ENCODE results near the gene BMPR1A.

The BMPR1A gene

DNA sequence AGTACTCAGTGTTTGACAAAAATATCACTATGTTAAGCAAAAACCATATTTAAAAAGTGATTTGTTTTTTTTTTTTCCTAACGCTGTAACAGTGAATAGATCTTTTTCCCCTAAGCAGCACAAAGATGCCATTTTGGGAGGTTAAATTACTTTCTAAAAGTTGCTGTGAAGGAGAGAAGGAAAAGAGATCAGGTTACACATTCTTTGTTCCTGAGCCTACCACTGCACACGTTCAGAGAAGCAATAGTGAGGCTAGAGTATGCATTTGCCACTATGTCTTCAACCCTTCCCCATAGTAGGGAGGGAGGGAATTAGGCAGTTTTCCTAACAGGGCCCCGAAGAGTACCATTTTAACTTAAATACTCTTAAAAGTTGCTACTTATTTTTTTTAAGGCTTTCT is 38.9 kb downstream of the BMPR1A start:
- no peak overlapping the region for H3K27ac ChIP-seq
- no peak for DNase-seq (ENCODE audit: low read depth, low spot score)

- no peak for DNase-seq (ENCODE audit: low read depth, low spot score)
- no peak overlapping the region for H3K27ac ChIP-seq
These were observed 41.6 kb downstream of the BMPR1A start for GRCh38 chr10:86798025-86798424.

GRCh38 chr10:86798611-86799010 is 42.2 kb downstream of the BMPR1A start:
- no peak overlapping the region for H3K27ac ChIP-seq
- no peak for DNase-seq (ENCODE audit: low read depth, low spot score)

- no peak overlapping the region for H3K27ac ChIP-seq
- DNase-seq (ENCODE audit: low read depth, low spot score) = no peak
These were observed 42.9 kb downstream of the BMPR1A start for GRCh38 chr10:86799188-86799845.

DNA sequence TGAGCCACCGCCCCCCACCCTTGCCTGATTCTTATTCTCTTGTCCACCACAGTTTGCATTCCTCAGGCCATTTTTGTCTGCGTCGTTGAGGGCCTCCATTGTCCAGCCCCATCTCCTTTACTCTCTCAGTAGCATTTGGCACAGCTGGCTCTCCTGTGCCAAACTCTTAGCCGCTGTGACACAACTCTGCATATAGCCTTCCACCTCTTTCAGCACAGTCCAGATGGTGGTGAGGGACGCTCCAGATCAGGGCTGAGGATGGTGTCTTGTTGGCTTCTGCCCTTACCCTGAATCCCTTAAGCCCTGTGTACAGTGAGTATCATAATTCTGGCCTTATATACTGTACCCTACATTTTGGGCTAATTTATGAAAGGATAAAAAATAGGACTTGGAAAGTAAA is 45.6 kb downstream of the BMPR1A start:
- no peak overlapping the region for H3K27ac ChIP-seq
- DNase-seq (ENCODE audit: low read depth, low spot score) = no peak

DNA sequence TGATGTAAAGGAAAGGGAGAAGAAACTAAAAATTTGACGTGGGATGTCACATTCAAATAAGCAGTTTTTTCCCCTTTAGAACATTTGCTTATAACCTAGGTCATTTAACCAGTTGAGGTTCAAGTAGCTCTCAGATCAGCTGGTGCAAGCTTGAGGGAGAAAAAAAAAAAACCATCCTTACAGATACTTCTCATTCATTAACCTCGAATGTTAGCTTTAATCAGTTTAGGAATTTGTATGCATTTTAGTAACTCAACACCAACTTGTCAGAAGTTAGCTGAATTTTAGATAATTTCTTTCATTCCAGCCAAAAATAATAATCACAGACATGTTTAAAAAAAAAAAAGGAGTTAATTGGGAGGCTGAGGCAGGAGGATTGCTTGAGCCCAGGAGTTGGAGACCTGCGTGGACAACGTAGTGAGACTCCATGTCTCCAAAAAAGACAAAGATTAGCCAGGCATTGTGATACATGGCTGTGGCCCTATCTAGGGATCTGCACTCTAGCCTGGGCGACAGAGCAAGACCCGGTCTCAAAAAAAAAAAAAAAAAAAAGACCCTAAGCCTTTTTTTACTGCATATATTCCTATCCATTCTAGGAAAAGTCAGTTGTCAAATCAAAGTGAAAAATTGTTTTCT is 46.2 kb downstream of the BMPR1A start:
- no peak overlapping the region for H3K27ac ChIP-seq
- DNase-seq (ENCODE audit: low read depth, low spot score) = no peak

DNA sequence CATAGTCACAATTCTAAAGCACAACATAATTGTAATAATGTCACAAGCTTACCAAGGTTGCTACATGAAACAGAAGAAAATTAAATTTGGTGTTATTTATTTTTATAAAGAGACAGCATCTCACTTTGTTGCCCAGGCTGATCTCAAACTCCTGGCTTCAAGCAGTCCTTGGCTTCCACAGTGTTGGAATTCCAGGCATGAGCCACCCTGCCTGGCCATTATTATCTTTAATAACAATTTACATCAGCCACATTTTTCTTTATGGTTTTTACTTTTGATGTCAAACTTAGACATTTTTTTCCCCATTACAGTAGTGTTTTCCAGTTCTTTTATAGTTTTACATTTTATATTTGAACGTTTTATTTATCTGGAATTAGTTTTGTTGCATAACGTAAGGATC is 46.7 kb downstream of the BMPR1A start:
- DNase-seq (ENCODE audit: low read depth, low spot score) = no peak
- H3K27ac ChIP-seq = no peak overlapping the region

- no peak overlapping the region for H3K27ac ChIP-seq
- no peak for DNase-seq (ENCODE audit: low read depth, low spot score)
These were observed 48.4 kb downstream of the BMPR1A start for GRCh38 chr10:86804805-86805204.

DNA sequence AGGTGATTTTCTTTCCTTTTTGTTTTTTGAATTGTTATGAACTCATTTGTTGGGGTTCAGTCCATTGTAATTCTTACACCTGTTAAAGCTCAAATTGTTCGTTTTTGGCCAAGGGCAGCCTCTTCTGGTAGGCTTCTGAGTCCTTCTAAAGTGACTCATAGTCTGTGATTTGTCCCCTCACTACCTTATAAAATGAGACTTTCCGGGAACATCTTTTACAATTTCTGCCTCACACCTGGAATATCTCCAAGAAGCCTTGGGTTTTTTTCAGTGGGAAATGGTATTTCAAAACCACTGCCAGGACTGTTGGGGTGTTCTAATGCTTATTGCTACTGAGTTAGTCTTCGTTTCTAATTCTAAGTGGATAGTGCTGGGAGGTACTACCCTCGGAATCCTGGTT is 56.7 kb downstream of the BMPR1A start:
- H3K27ac ChIP-seq = no peak overlapping the region
- DNase-seq (ENCODE audit: low read depth, low spot score) = no peak

DNA sequence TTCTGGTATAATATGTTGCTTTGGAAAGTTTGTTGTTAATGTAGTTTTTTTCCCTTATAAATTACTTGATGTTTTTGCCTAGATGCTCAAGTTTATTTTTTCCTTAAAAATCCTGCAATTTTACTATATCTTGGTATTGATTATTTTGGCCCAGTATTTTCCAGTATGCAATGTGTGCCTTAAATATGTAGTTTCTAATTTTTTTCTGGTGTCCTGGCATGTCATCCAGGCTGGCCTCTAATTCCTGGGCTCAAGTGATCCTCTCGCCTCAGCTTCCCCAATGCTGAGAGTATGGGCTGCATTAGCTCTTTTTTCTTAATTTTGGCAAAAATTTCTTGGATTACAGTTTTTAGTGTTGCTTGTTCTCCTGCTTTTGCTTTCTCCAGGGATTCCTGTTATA is 57.6 kb downstream of the BMPR1A start:
- H3K27ac ChIP-seq = no peak overlapping the region
- DNase-seq (ENCODE audit: low read depth, low spot score) = no peak

- no peak for DNase-seq (ENCODE audit: low read depth, low spot score)
- H3K27ac ChIP-seq = no peak overlapping the region
These were observed 58.7 kb downstream of the BMPR1A start for GRCh38 chr10:86815035-86815617.

DNA sequence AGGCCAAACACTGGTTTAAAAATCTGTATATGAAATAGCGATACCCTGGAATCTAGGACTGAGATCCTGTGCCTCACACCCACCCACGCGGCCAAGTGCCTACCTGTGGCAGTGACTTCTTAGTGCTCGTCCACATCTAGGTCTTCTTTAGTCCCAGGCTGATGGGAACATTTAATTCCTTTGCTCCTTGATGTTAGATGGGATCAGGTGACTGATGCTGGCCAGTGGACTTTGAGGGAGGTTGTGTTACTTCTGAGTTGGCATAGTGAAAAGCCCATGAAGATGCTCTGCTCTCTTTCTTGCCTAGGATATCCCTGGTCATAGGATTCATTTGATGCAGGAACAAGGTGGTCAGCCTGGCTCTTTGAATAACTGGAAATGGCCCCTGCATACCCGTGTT is 59.2 kb downstream of the BMPR1A start:
- no peak overlapping the region for H3K27ac ChIP-seq
- no peak for DNase-seq (ENCODE audit: low read depth, low spot score)

GRCh38 chr10:86817246-86817645 is 60.8 kb downstream of the BMPR1A start:
- DNase-seq (ENCODE audit: low read depth, low spot score) = no peak
- H3K27ac ChIP-seq = no peak overlapping the region

DNA sequence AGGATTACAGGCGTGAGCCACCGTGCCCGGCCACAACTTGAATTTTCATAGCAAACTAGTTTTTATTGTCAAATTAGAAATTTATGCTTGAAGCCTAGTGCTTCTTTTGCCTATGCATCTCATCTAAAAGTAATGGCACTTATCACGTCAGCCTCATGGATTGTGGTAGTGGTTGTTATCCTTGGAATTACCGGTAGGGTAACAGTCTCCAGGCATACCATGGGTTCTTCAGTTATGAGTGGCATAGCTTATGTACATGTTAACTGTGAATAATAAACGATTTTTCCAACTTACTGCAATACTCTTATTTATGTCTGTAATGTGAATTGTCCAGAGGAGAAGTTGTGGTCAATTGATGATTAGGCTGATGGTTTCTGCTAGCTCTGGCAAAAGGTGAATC is 63.1 kb downstream of the BMPR1A start:
- no peak overlapping the region for H3K27ac ChIP-seq
- no peak for DNase-seq (ENCODE audit: low read depth, low spot score)

DNA sequence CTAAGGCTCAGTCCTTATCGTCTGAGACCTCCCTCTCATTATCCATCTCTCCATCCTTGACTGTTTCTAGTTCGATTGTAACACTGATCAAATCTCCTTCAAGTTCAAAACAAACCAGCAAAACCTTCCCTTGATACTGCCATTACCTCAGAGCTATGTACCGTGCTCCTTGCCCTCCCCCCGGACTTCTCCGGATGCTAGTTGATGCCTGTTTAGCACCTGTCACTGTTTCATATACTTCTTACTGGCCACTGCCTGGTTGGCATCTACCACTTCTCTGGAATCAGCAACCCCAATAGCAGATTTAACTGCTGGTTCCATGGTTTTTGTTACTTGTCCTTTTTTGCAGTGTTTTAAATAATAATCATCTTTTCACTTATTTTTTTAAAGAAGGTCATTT is 64.1 kb downstream of the BMPR1A start:
- no peak for DNase-seq (ENCODE audit: low read depth, low spot score)
- H3K27ac ChIP-seq = no peak overlapping the region

GRCh38 chr10:86821388-86821999 is 65.1 kb downstream of the BMPR1A start:
- DNase-seq (ENCODE audit: low read depth, low spot score) = no peak
- no peak overlapping the region for H3K27ac ChIP-seq

DNA sequence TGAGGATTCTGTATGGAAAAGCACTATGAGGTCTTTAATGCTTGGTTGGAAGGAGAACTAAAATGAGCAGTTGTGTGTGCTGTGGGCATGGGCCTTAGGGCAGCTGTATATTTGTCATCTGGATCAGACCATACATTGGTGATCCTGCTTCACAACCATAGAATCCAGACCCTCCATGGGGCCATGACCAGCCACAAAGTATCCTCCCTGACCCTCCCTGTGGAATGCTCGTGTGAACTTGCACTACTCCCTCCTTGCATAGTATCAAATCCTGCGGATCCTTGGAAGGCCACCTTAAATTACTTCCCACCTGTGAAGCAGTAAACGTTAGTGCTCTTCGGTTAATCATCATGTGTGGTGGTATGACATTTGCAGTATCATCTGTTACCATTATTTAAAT is 67.1 kb downstream of the BMPR1A start:
- no peak for DNase-seq (ENCODE audit: low read depth, low spot score)
- H3K27ac ChIP-seq = no peak overlapping the region

GRCh38 chr10:86824151-86824550 is 67.7 kb downstream of the BMPR1A start:
- H3K27ac ChIP-seq = no peak overlapping the region
- no peak for DNase-seq (ENCODE audit: low read depth, low spot score)

- DNase-seq (ENCODE audit: low read depth, low spot score) = no peak
- H3K27ac ChIP-seq = no peak overlapping the region
These were observed 68.9 kb downstream of the BMPR1A start for GRCh38 chr10:86825366-86825765.

DNA sequence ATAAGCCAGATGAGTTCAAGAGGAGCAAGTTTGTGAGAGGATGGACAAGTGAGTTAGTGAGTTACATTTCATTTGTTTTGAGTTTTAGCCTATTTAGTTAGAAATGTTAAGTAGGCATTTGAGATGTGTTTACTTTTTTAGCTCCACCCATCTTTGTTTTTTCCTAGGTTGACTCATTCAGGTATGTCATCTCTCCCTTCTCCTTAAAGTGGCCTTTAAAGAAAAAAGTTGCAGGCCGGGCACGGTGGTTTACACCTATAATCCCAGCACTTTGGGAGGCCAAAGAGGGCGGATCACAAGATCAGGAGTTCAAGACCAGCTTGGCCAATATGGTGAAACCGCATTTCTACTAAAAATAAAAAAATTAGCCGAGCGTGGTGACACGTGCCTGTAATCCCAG is 71.2 kb downstream of the BMPR1A start:
- no peak overlapping the region for H3K27ac ChIP-seq
- DNase-seq (ENCODE audit: low read depth, low spot score) = no peak

DNA sequence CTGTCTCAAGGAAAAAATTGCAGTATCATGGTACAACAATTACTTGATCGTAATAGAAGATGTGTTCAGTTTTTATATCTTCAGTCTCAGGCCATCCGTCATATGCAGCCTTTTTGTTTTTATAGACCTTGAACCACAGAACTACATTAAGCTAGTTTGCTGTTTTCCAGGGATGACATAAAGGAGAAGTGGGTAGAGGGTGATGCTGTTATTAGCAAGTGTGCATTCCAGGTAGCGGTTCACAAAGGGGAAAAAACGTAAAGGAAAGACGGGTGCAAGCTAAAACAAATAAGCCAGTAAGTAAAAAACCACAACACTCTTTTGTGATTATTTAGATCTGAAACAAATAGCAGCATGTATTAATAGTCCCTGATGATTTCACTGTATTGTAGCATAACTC is 71.7 kb downstream of the BMPR1A start:
- no peak for DNase-seq (ENCODE audit: low read depth, low spot score)

GRCh38 chr10:86829472-86829871 is 73.1 kb downstream of the BMPR1A start:
- H3K27ac ChIP-seq = no peak overlapping the region
- DNase-seq (ENCODE audit: low read depth, low spot score) = no peak

More for the DNA sequence above, 71.7 kb downstream of the BMPR1A start:
- H3K27ac ChIP-seq = no peak overlapping the region
